ENCODE data around the gene ZSCAN10.

GRCh38 chr16:3059041-3059722, 39.9 kb downstream of the ZSCAN10 start:
- TF ChIP-seq POLR2AphosphoS5 (IDR thresholded peaks at IDR 0.05) (peak in 2 of 4 donors; percentile 48 to 56), CTCF (IDR thresholded peaks at IDR 0.05) (peak; percentile 65 to 94 (median 81)), POLR2A (IDR thresholded peaks at IDR 0.05) (no peak), EP300 (IDR thresholded peaks at IDR 0.05) (no peak)

Data from sigmoid colon (tissue), 4 donors.